HCT116 (cell line): ENCODE results near the gene EEF1E1.

Source experiments
- POLR2A ChIP-seq: IDR thresholded peaks from 2 replicates; pipeline ENCODE4 v1.7.0; 2011; ENCODE audit warnings: borderline replicate concordance; ENCODE audit not compliant: insufficient read depth, insufficient read length; ENCODE audit errors: extremely low read depth
- POLR2AphosphoS5 ChIP-seq: IDR thresholded peaks from 2 replicates; pipeline ENCODE4 v1.6.1; 2011; ENCODE audit warnings: mild to moderate bottlenecking, low read depth, low read length, moderate library complexity
- RAD21 ChIP-seq: IDR thresholded peaks from 2 replicates; pipeline ENCODE4 v1.6.1; 2012; ENCODE audit warnings: low read depth, mild to moderate bottlenecking
- SP1 ChIP-seq: IDR thresholded peaks from 2 replicates; pipeline ENCODE4 v1.6.1; 2012; ENCODE audit warnings: low read depth
- ZFX ChIP-seq: fragments of 450-650 bp; IDR thresholded peaks from 2 replicates; pipeline ENCODE4 v1.6.1; 2017
- TF ChIP-seq, protein P1 (sequence below), 3 experiments: fragments of 200-600 bp in 1 of 3; sonication (generic) in 1 of 3; IDR thresholded peaks in 2 of 3; conservative IDR thresholded peaks in 1 of 3; 2 replicates each; pipeline ENCODE4 v1.5.1; 2012 to 2017; ENCODE audit warnings: low read depth in 2 of 3, low read length in 2 of 3, antibody characterized with exemption in 1 of 3, borderline replicate concordance in 1 of 3, control low read depth in 1 of 3, mild to moderate bottlenecking in 1 of 3, mixed read lengths in 1 of 3, mixed run types in 1 of 3, moderate library complexity in 1 of 3; ENCODE audit not compliant: insufficient read depth in 1 of 3
- TF ChIP-seq, protein P2 (sequence below): IDR thresholded peaks from 2 replicates; pipeline ENCODE4 v1.6.1; 2012
- TF ChIP-seq, protein P3 (sequence below): IDR thresholded peaks from 2 replicates; pipeline ENCODE4 v1.6.1; 2012

DNA sequence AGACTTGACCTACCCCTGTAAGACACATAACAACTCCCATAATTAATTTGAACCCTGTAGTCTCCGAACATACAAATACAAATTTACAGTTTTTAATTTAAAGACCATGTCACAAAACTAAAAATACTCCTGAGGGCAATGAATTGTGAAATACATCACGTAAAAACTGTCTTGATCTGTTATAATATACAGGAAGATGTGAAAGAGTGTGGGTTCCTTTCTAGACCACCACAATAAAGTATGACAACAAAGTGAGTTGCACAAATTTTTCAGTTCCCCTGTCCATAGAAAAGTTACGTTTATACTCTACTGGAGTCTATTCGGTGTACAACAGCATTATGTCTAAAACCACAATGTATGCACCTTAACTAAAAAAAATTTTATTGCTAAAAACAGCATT, 27.2 kb downstream of the EEF1E1 start:
- TF ChIP-seq, protein P1, sequence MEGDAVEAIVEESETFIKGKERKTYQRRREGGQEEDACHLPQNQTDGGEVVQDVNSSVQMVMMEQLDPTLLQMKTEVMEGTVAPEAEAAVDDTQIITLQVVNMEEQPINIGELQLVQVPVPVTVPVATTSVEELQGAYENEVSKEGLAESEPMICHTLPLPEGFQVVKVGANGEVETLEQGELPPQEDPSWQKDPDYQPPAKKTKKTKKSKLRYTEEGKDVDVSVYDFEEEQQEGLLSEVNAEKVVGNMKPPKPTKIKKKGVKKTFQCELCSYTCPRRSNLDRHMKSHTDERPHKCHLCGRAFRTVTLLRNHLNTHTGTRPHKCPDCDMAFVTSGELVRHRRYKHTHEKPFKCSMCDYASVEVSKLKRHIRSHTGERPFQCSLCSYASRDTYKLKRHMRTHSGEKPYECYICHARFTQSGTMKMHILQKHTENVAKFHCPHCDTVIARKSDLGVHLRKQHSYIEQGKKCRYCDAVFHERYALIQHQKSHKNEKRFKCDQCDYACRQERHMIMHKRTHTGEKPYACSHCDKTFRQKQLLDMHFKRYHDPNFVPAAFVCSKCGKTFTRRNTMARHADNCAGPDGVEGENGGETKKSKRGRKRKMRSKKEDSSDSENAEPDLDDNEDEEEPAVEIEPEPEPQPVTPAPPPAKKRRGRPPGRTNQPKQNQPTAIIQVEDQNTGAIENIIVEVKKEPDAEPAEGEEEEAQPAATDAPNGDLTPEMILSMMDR (IDR thresholded peaks at IDR 0.05 in 2 of 3, conservative IDR thresholded peaks at IDR 0.05 in 1 of 3; ENCODE audit: borderline replicate concordance in 1 of 3, insufficient read depth in 1 of 3, low read depth in 2 of 3, low read length in 2 of 3): no peak
- no peak for TF ChIP-seq ZFX
- no peak for TF ChIP-seq POLR2A
- no peak for TF ChIP-seq RAD21
- no peak for TF ChIP-seq SP1
- TF ChIP-seq POLR2AphosphoS5: no peak
- TF ChIP-seq, protein P2, sequence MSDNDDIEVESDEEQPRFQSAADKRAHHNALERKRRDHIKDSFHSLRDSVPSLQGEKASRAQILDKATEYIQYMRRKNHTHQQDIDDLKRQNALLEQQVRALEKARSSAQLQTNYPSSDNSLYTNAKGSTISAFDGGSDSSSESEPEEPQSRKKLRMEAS: no peak
- TF ChIP-seq, protein P3, sequence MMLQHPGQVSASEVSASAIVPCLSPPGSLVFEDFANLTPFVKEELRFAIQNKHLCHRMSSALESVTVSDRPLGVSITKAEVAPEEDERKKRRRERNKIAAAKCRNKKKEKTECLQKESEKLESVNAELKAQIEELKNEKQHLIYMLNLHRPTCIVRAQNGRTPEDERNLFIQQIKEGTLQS: no peak
